ENCODE data around the gene PADI1. TPM values are rescaled to one million over a fixed set of nuclear protein-coding genes. Genes with fewer than 3 reads are reported as not detected.

PADI1 gene
- total RNA-seq, 4 donors from 2014 or later = 3.2 to 24.2 (median 6.6) TPM

- 85 to 94% methylated on average over 4 of the region's 4 CpGs for WGBS, 2 donors
- DNase-seq (ENCODE audit: low spot score in 2 of 2) = no peak
- intact Hi-C loops (cut with DNase I; ENCODE audit: low total_unique reads) = no loop called here
- no peak overlapping the region for H3K4me3 ChIP-seq (ENCODE audit: low read depth, poor library complexity, severe bottlenecking)
- TF ChIP-seq POLR2A (IDR thresholded peaks at IDR 0.05) = no peak
- TF ChIP-seq CTCF (IDR thresholded peaks at IDR 0.05) = no peak
Measured at GRCh38 chr1:17265950-17266349, 61.0 kb downstream of the PADI1 start.

GRCh38 chr1:17270891-17271765 lies 66.2 kb downstream of the PADI1 start:
- DNase-seq (ENCODE audit: low spot score in 2 of 2) = no peak
- intact Hi-C loops (cut with DNase I; ENCODE audit: low total_unique reads) = no loop called here
- TF ChIP-seq POLR2A (IDR thresholded peaks at IDR 0.05) (no peak), CTCF (IDR thresholded peaks at IDR 0.05) (no peak)
- no peak overlapping the region for H3K4me3 ChIP-seq (ENCODE audit: low read depth, poor library complexity, severe bottlenecking)
- WGBS, 2 donors = 84 to 89% methylated on average over 21 to 22 of the region's 23 CpGs

- no peak overlapping the region for H3K4me3 ChIP-seq (ENCODE audit: low read depth, poor library complexity, severe bottlenecking)
- TF ChIP-seq POLR2A (IDR thresholded peaks at IDR 0.05) = no peak
- no peak for TF ChIP-seq CTCF (IDR thresholded peaks at IDR 0.05)
- intact Hi-C loops (cut with DNase I; ENCODE audit: low total_unique reads) = no loop called here
- DNase-seq (ENCODE audit: low spot score in 2 of 2) = no peak
- WGBS, 2 donors = 82 to 92% methylated on average over 6 of the region's 6 CpGs
Measured at GRCh38 chr1:17272066-17272465, 67.1 kb downstream of the PADI1 start.

- no peak overlapping the region for H3K4me3 ChIP-seq (ENCODE audit: low read depth, poor library complexity, severe bottlenecking)
- intact Hi-C loops (cut with DNase I; ENCODE audit: low total_unique reads) = no loop called here
- 45 to 52% methylated on average over 4 of the region's 4 CpGs for WGBS, 2 donors
- DNase-seq (ENCODE audit: low spot score in 2 of 2) = no peak
- TF ChIP-seq POLR2A (IDR thresholded peaks at IDR 0.05) = no peak
- TF ChIP-seq CTCF (IDR thresholded peaks at IDR 0.05) = no peak
Measured at GRCh38 chr1:17272646-17273045, 67.7 kb downstream of the PADI1 start.

GRCh38 chr1:17273096-17273495 lies 68.2 kb downstream of the PADI1 start:
- H3K4me3 ChIP-seq (ENCODE audit: low read depth, poor library complexity, severe bottlenecking) = no peak overlapping the region
- DNase-seq (ENCODE audit: low spot score in 2 of 2) = no peak
- no peak for TF ChIP-seq POLR2A (IDR thresholded peaks at IDR 0.05)
- no peak for TF ChIP-seq CTCF (IDR thresholded peaks at IDR 0.05)
- WGBS, 2 donors = 80% methylated on average over 13 of the region's 13 CpGs
- intact Hi-C loops (cut with DNase I; ENCODE audit: low total_unique reads) = no loop called here
